PC-9 (cell line): ENCODE measurements around the gene CLK4. TPM values are rescaled to one million over a fixed set of nuclear protein-coding genes. Genes with fewer than 3 reads are reported as not detected.
A peak's percentile ranks its signal among the peaks of the same experiment; 100 is the strongest.

Source experiments
- BruUV-seq: library from RNA; stranded (reverse); fragments of 400-500 nt; replicated peaks from 2 replicates; lab custom pipeline; 2021; lab: Mats Ljungman, UMichigan
- CTCF ChIA-PET: fragments of 300-600 bp; sonication (Branson Sonifier 250); formaldehyde crosslinking; loops from one replicate; lab custom pipeline; 2022; ENCODE audit warnings: antibody characterized with exemption; lab: Charles Lee
- POLR2A ChIA-PET: fragments of 300-600 bp; sonication (Branson Sonifier 250); formaldehyde crosslinking; loops from one replicate; lab custom pipeline; 2022; ENCODE audit warnings: antibody characterized with exemption; ENCODE audit not compliant: unreplicated experiment; lab: Charles Lee
- DNase-seq, 2 experiments: peaks; one replicate each; pipeline versions ENCODE4 v3.0.0 to v3.0.0-alpha.2; 2015 to 2022; ENCODE audit warnings: mixed read lengths in 1 of 2
- H2AFZ ChIP-seq: fragments of 200-600 bp; sonication (generic); 2 replicates; pipeline ENCODE4 v1.8.1; 2017; ENCODE audit warnings: antibody characterized with exemption
- H3F3A ChIP-seq: fragments of 200-600 bp; sonication (generic); 2 replicates; pipeline ENCODE4 v1.8.1; 2017; ENCODE audit warnings: antibody characterized with exemption, mild to moderate bottlenecking, low read depth; ENCODE audit not compliant: insufficient read depth
- H3K27ac ChIP-seq: fragments of 200-600 bp; sonication (generic); 2 replicates; pipeline ENCODE4 v1.6.1; 2016; ENCODE audit warnings: mixed run types
- H3K27me3 ChIP-seq: fragments of 200-600 bp; sonication (generic); 2 replicates; pipeline ENCODE4 v1.6.1; 2016; ENCODE audit warnings: low read depth, mixed run types; ENCODE audit not compliant: insufficient read depth
- H3K36me3 ChIP-seq: fragments of 200-600 bp; sonication (generic); 2 replicates; pipeline ENCODE4 v1.6.1; 2016; ENCODE audit warnings: low read depth, mixed run types
- H3K4me1 ChIP-seq: fragments of 200-600 bp; sonication (generic); replicated peaks from 2 replicates; pipeline ENCODE4 v1.6.1; 2016; ENCODE audit warnings: mixed run types; ENCODE audit not compliant: insufficient read depth
- H3K4me2 ChIP-seq: fragments of 200-600 bp; sonication (generic); 2 replicates; pipeline ENCODE4 v1.6.1; 2017; ENCODE audit warnings: mixed run types
- H3K4me3 ChIP-seq: fragments of 200-600 bp; sonication (generic); 2 replicates; pipeline ENCODE4 v1.6.1; 2016; ENCODE audit warnings: mixed run types
- H3K79me2 ChIP-seq: fragments of 200-600 bp; sonication (generic); 2 replicates; pipeline ENCODE4 v1.6.1; 2017; ENCODE audit warnings: low read depth, mixed run types
- H3K9me2 ChIP-seq: fragments of 200-600 bp; sonication (generic); 2 replicates; pipeline ENCODE4 v1.8.1; 2017; ENCODE audit warnings: mild to moderate bottlenecking; ENCODE audit not compliant: insufficient read depth
- H3K9me3 ChIP-seq: fragments of 200-600 bp; sonication (generic); 2 replicates; pipeline ENCODE4 v1.8.1; 2016; ENCODE audit warnings: low read depth; ENCODE audit not compliant: insufficient read depth
- H4K20me1 ChIP-seq: fragments of 200-600 bp; sonication (generic); 2 replicates; pipeline ENCODE4 v1.8.1; 2017; ENCODE audit not compliant: insufficient read depth
- CTCF ChIP-seq: fragments of 200-600 bp; sonication (generic); conservative IDR thresholded peaks from 2 replicates; pipeline ENCODE4 v1.6.1; 2017; ENCODE audit warnings: mixed run types, antibody characterized with exemption, mild to moderate bottlenecking, moderate library complexity
- EZH2 ChIP-seq: fragments of 200-600 bp; sonication (generic); IDR thresholded peaks from 2 replicates; pipeline ENCODE4 v1.8.0; 2017; ENCODE audit warnings: antibody characterized with exemption, low read depth
- intact Hi-C: fragments of 100-400 bp; cut with micrococcal nuclease; formaldehyde crosslinking; loops from one replicate; pipeline ENCODE4 v1.10.0; 2022; ENCODE audit not compliant: unreplicated experiment
- total RNA-seq: library from RNA; stranded (reverse); gene quantifications from 2 replicates; pipeline ENCODE4 v1.2.3, GENCODE V29; 2021

Gene CLK4
- total RNA-seq, 1 experiment from 2014 or later, result 29.7 TPM

GRCh38 chr5:178627259-178627598 lies 379 bp upstream of the CLK4 start:
- intact Hi-C loops, result loop anchor here (2.0 to 10.0 kb wide), 2 partner anchors 48 to 392 kb away; partner anchors contain the start of gene PHYKPL
- CTCF ChIA-PET, result no interaction called here
- Histone ChIP-seq H3K9me2 (no peaks in the 10 kb centered on the region), H4K20me1 (no peaks in the 10 kb centered on the region; the same call in 1 of the 2 replicates), H3K79me2 (peaks cover 39% of the 10 kb centered on the region), H3K4me1 (peaks cover 41% of the 10 kb centered on the region), H3K4me2 (peak overlapping the region; percentile 56), H3K27ac (no peak overlapping the region), H3K36me3 (peaks cover 15% of the 10 kb centered on the region), H3K9me3 (peaks cover 3% of the 10 kb centered on the region; the same call in 1 of the 2 replicates), H3K27me3 (no peaks in the 10 kb centered on the region), H3F3A (peaks cover 22% of the 10 kb centered on the region), H2AFZ (peak overlapping the region; percentile 99), H3K4me3 (peak overlapping the region; percentile 85; the same call in 1 of the 2 replicates)
- DNase-seq, result no peak
- TF ChIP-seq CTCF (no peak), EZH2 (no peak)
- POLR2A ChIA-PET, result interaction anchor here (0.7 kb wide), 2 partner anchors 8 to 101 kb away, joined by 4 to 7 read pairs; no protein-coding TSS in a partner anchor
- BruUV-seq, result TSS peak; percentile 94

GRCh38 chr5:178625679-178626483 lies 969 bp downstream of the CLK4 start:
- intact Hi-C loops, result loop anchor here (1.0 to 10.0 kb wide), 4 partner anchors 49 to 391 kb away; partner anchors contain the start of genes PHYKPL and ZNF354A
- Histone ChIP-seq H3F3A (peaks cover 15% of the 10 kb centered on the region), H4K20me1 (no peaks in the 10 kb centered on the region; the same call in 1 of the 2 replicates), H3K4me2 (peak overlapping the region; percentile 98), H3K27ac (0 out of 2 replicates have a peak overlapping the region, but pooled peaks have one; percentile 23), H3K4me1 (peaks cover 35% of the 10 kb centered on the region), H3K79me2 (peaks cover 39% of the 10 kb centered on the region), H3K4me3 (peak overlapping the region; percentile 85), H3K27me3 (no peaks in the 10 kb centered on the region), H3K9me2 (no peaks in the 10 kb centered on the region), H3K9me3 (peaks cover 3% of the 10 kb centered on the region; the same call in 1 of the 2 replicates), H2AFZ (peak overlapping the region; percentile 99), H3K36me3 (peaks cover 27% of the 10 kb centered on the region)
- no TSS peak for BruUV-seq
- TF ChIP-seq CTCF, result no peak
- TF ChIP-seq EZH2, result no peak
- no peak for DNase-seq
- POLR2A ChIA-PET, result interaction anchor here (0.6 to 0.7 kb wide), 3 partner anchors 9 to 410 kb away, joined by 3 to 44 read pairs (median 3); no protein-coding TSS in a partner anchor
- CTCF ChIA-PET, result interaction anchor here (1.2 kb wide), 1 partner anchor 105 kb away, joined by 16 read pairs; the partner anchor contains the start of gene ZNF354A
